Cardiac septum (tissue), 1 donor: ENCODE results near the gene PDGFA. TPM values are rescaled to one million over a fixed set of nuclear protein-coding genes. Genes with fewer than 3 reads are reported as not detected.

Source experiments
- DNase-seq: peaks from one replicate; pipeline ENCODE4 v3.0.0-alpha.2; 2020; ENCODE audit warnings: low spot score
- intact Hi-C: fragments of 100-400 bp; cut with DNase I; formaldehyde crosslinking; loops from one replicate; pipeline ENCODE4 v1.14.0; 2022
- total RNA-seq: library from RNA; stranded (reverse); fragmentation: NEBNext Ultra II Directional; extraction: Animal tissue kit (Norgen Biotek cat#: 25700); gene quantifications from one replicate; pipeline ENCODE4 v1.2.1, GENCODE V29; 2021
- donor health status: DM: no; HTN: no; CAD: no.

The PDGFA gene
- total RNA-seq, 1 donor from 2014 or later = 38.9 TPM

- DNase-seq = no peak
- intact Hi-C loops = no loop called here
These were observed 22.9 kb downstream of the PDGFA start for GRCh38 chr7:496528-497295.

GRCh38 chr7:495761-496321 lies 23.8 kb downstream of the PDGFA start:
- DNase-seq = no peak
- intact Hi-C loops = no loop called here

GRCh38 chr7:495326-495725 lies 24.3 kb downstream of the PDGFA start:
- DNase-seq = no peak
- intact Hi-C loops = no loop called here

GRCh38 chr7:494906-495305 lies 24.7 kb downstream of the PDGFA start:
- DNase-seq = no peak
- intact Hi-C loops = no loop called here

GRCh38 chr7:494259-494687 lies 25.4 kb downstream of the PDGFA start:
- DNase-seq = no peak
- intact Hi-C loops = no loop called here

GRCh38 chr7:493661-494251 lies 25.9 kb downstream of the PDGFA start:
- no peak for DNase-seq
- intact Hi-C loops = no loop called here

- intact Hi-C loops = no loop called here
These were observed 27.0 kb downstream of the PDGFA start for GRCh38 chr7:492714-493065.

GRCh38 chr7:491958-492713 lies 27.5 kb downstream of the PDGFA start:
- DNase-seq = no peak
- intact Hi-C loops = no loop called here

More at GRCh38 chr7:492714-493065, 27.0 kb downstream of the PDGFA start:
- DNase-seq = no peak

GRCh38 chr7:491292-491957 lies 28.2 kb downstream of the PDGFA start:
- no peak for DNase-seq
- intact Hi-C loops = no loop called here

- no peak for DNase-seq
- intact Hi-C loops = no loop called here
These were observed 29.0 kb downstream of the PDGFA start for GRCh38 chr7:490461-491291.

- no peak for DNase-seq
- intact Hi-C loops = no loop called here
These were observed 29.8 kb downstream of the PDGFA start for GRCh38 chr7:489876-490275.

- DNase-seq = no peak
- intact Hi-C loops = no loop called here
These were observed 33.4 kb downstream of the PDGFA start for GRCh38 chr7:486216-486743.

GRCh38 chr7:485188-486081 lies 34.2 kb downstream of the PDGFA start:
- no peak for DNase-seq
- intact Hi-C loops = no loop called here

GRCh38 chr7:484356-485101 lies 35.1 kb downstream of the PDGFA start:
- intact Hi-C loops = no loop called here
- no peak for DNase-seq

GRCh38 chr7:483656-484355 lies 35.8 kb downstream of the PDGFA start:
- intact Hi-C loops = no loop called here
- DNase-seq = no peak

- intact Hi-C loops = no loop called here
- DNase-seq = no peak
These were observed 37.0 kb downstream of the PDGFA start for GRCh38 chr7:482521-483083.
